ENCODE results near the gene CFAP119. TPM values are rescaled to one million over a fixed set of nuclear protein-coding genes. Genes with fewer than 3 reads are reported as not detected.
A peak's percentile ranks its signal among the peaks of the same experiment; 100 is the strongest.

Gene CFAP119
- total RNA-seq, 4 donors from 2014 or later = 9.6 to 24.7 (median 15.5) TPM

DNA sequence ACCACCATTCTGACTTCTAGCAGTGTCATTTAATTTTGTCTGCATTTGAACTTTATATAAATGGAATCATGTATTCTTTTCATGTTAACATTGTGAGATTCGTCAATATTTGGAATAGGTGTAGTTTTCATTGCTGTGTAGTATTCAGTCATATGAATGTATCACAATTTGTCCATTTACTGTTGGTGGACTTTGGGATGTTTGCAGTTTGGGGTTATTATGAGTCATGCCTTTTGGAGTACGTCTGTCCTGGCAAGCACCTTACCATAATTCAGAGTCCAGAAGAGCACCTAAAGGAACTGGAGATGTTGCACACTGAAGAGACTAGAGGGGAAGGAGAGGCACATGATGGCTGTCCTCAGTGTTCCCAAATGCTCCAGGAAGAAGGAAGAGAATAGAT, 16.8 kb downstream of the CFAP119 start:
- no peaks in the 10 kb centered on the region for H3K27me3 ChIP-seq
- no peaks in the 10 kb centered on the region for H3K9me3 ChIP-seq
- peaks cover 22 to 29% of the 10 kb centered on the region in 2 donors for H3K4me1 ChIP-seq
- no peak overlapping the region for H3K27ac ChIP-seq
- H3K4me3 ChIP-seq (replicated peaks in 1 of 3) = no peak overlapping the region
- 88 to 89% methylated on average over 2 of the region's 2 CpGs for whole genome bisulfite sequencing, 2 donors
- no peak for TF ChIP-seq POLR2A (IDR thresholded peaks at IDR 0.05)
- TF ChIP-seq, protein P1, sequence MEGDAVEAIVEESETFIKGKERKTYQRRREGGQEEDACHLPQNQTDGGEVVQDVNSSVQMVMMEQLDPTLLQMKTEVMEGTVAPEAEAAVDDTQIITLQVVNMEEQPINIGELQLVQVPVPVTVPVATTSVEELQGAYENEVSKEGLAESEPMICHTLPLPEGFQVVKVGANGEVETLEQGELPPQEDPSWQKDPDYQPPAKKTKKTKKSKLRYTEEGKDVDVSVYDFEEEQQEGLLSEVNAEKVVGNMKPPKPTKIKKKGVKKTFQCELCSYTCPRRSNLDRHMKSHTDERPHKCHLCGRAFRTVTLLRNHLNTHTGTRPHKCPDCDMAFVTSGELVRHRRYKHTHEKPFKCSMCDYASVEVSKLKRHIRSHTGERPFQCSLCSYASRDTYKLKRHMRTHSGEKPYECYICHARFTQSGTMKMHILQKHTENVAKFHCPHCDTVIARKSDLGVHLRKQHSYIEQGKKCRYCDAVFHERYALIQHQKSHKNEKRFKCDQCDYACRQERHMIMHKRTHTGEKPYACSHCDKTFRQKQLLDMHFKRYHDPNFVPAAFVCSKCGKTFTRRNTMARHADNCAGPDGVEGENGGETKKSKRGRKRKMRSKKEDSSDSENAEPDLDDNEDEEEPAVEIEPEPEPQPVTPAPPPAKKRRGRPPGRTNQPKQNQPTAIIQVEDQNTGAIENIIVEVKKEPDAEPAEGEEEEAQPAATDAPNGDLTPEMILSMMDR (IDR thresholded peaks at IDR 0.05) = no peak
- no peak for DNase-seq
- peaks cover 3 to 6% of the 10 kb centered on the region in 2 donors for H3K36me3 ChIP-seq
- intact Hi-C loops (cut with DNase I) = no loop called here

DNA sequence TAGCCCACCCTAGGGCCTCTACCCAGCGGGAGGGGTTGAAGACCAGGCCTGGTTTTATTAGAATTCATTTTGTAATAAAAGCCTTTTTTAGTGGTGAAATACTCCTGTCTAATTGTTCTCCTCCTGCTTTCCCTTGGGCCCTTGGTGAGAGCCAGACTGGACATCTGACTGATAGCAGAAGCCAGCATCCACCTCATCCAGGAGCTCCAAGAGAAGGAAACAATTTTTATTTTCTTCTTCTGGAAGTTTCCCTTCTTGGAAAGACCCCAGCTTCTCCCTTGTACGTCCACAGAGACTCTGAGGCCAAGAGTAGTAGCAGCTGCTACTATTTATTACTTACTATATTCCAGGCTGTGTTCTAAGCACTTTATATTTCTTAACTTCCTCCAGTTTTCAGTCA, 17.7 kb downstream of the CFAP119 start:
- intact Hi-C loops (cut with DNase I) = no loop called here
- Histone ChIP-seq H3K27ac (peak overlapping the region in 1 of 3 donors; percentile 12), H3K9me3 (no peaks in the 10 kb centered on the region), H3K4me1 (peaks cover 28 to 38% of the 10 kb centered on the region in 2 donors), H3K36me3 (peaks cover 8 to 11% of the 10 kb centered on the region in 2 donors), H3K27me3 (no peaks in the 10 kb centered on the region), H3K4me3 (replicated peaks in 1 of 3) (no peak overlapping the region)
- TF ChIP-seq POLR2A (IDR thresholded peaks at IDR 0.05) = no peak
- TF ChIP-seq, protein P1 (IDR thresholded peaks at IDR 0.05) = no peak
- 86% methylated on average over 2 of the region's 2 CpGs for WGBS, 2 donors
- no peak for DNase-seq

DNA sequence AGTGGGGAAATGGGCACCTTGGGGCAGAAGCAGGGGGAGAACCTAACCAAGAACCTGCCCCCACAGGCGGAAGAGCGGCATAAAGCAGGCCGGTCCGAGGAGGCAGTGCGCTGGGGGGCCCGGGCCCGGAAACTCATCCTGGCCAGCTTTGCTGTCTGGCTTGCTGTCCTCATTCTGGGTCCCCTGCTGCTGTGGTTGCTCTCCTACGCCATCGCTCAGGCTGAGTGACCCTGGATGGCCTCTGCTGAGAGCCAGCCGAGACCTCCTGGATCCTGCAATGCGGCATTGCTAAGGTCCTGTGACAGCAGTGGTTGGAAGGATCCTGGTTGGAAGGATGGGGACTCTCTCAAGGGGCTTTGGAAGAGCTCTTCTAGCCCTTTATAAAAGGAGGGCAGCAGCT, 18.1 kb downstream of the CFAP119 start:
- TF ChIP-seq POLR2A (IDR thresholded peaks at IDR 0.05) = no peak
- TF ChIP-seq, protein P1 (IDR thresholded peaks at IDR 0.05) = no peak

DNA sequence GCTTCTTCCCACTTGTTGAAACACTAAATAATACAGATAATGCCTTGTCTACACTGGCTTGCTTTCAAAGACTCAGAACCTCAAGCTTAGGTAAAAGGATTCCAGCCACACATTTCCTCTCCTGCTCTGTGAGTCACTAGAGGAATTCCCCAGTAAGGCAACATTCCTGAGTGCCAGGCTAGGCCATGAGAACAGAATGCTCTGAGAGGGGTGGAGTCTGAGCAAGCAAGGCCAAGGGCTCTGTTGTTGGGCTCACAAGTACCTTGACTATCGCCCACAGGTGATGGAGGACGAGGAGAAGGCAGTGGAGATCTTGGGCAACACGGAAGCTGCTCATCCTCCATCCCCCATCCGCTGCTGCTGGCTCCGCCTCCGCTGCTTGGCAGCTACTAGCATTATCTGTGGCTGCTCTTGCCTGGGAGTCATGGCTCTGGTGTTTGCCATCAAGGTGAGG, 20.4 kb downstream of the CFAP119 start:
- Histone ChIP-seq H3K27ac (peak overlapping the region; percentile 93 to 95 (median 94)), H3K9me3 (no peaks in the 10 kb centered on the region), H3K27me3 (no peaks in the 10 kb centered on the region), H3K4me3 (replicated peaks in 1 of 3) (no peak overlapping the region), H3K36me3 (peaks cover 35 to 37% of the 10 kb centered on the region in 2 donors), H3K4me1 (peaks cover 25 to 34% of the 10 kb centered on the region in 2 donors)
- DNase-seq = peak; percentile 89 to 90
- intact Hi-C loops (cut with DNase I) = no loop called here
- 60 to 71% methylated on average over 5 to 6 of the region's 6 CpGs for WGBS, 2 donors
- peak in 1 of 2 donors; percentile 71 for TF ChIP-seq POLR2A (IDR thresholded peaks at IDR 0.05)
- TF ChIP-seq, protein P1 (IDR thresholded peaks at IDR 0.05) = peak in 1 of 6 experiments; percentile 8

More for the DNA sequence above, 18.1 kb downstream of the CFAP119 start:
- Histone ChIP-seq H3K36me3 (peaks cover 13 to 15% of the 10 kb centered on the region in 2 donors), H3K9me3 (no peaks in the 10 kb centered on the region), H3K4me1 (peaks cover 28 to 38% of the 10 kb centered on the region in 2 donors), H3K27me3 (no peaks in the 10 kb centered on the region), H3K4me3 (replicated peaks in 1 of 3) (no peak overlapping the region), H3K27ac (no peak overlapping the region)
- intact Hi-C loops (cut with DNase I) = no loop called here
- 95 to 97% methylated on average over 7 to 8 of the region's 11 CpGs for WGBS, 2 donors
- no peak for DNase-seq

DNA sequence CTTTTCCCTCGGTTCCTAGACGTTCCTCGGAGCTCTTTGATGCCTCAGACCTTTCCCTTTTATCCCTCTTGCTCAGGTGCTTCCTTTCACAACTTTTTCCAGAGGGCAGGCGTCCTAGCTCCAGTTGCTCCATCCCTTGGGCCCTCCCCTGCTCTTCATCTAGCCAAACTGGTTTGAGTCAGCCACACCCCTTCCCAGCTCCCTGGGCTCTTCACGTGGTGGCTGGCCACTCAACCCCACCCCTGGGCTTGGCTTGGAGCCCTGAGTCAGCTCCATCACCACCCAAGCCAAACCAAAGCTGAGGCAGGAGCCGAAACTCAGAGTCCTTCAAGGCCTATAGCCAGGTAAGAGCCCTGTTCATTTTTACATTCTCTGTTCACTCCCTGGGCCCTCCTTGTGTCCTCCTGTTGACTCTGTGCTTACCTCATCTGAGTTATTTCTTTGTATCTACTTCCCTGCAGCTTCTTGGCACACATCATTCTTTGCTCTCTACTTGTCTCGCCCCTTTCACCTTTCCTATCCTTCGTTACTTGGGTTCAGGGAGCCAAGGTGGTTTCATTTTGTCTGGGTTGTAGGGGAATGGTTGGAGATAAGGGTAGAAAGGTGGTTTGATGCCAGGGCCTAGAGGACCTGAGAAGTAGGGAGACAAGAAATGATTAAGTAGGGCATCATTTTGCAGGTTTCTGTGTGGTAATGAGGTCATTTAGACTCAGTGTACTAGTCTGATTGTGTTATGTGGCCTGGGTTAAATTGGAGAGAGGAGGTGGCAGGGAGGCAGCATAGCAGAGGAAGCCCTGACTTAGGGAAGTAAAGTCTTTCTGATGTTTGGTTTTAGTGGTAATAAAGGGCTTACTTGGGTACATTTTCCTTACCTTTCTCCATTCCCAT, 21.3 kb downstream of the CFAP119 start:
- no peaks in the 10 kb centered on the region for H3K27me3 ChIP-seq
- WGBS, 2 donors = 17 to 21% methylated on average over 8 of the region's 8 CpGs
- DNase-seq = peak; percentile 99
- peaks cover 44 to 46% of the 10 kb centered on the region in 2 donors for H3K36me3 ChIP-seq
- H3K9me3 ChIP-seq = no peaks in the 10 kb centered on the region
- TF ChIP-seq, protein P1 (IDR thresholded peaks at IDR 0.05) = no peak
- TF ChIP-seq POLR2A (IDR thresholded peaks at IDR 0.05) = peak in 1 of 2 donors; percentile 70
- H3K4me1 ChIP-seq = peaks cover 25 to 34% of the 10 kb centered on the region in 2 donors
- H3K27ac ChIP-seq = peak overlapping the region; percentile 93 to 95 (median 94)
- no peak overlapping the region for H3K4me3 ChIP-seq (replicated peaks in 1 of 3)
- intact Hi-C loops (cut with DNase I) = no loop called here

All from thyroid gland (tissue), 4 donors.